HUES6 (cell line): ENCODE measurements around the gene NUP210.

Experiments
- H3K27ac ChIP-seq: 2 replicates; pipeline ENCODE4 v1.7.0; 2013; ENCODE audit warnings: low read depth, mild to moderate bottlenecking, low read length, inconsistent platforms
- H3K27me3 ChIP-seq: 2 replicates; pipeline ENCODE4 v1.6.1; 2013; ENCODE audit warnings: low read length; ENCODE audit not compliant: control insufficient read depth, insufficient read depth
- H3K36me3 ChIP-seq: 2 replicates; pipeline ENCODE4 v1.6.1; 2013; ENCODE audit warnings: low read length; ENCODE audit not compliant: control insufficient read depth, insufficient read depth
- H3K4me1 ChIP-seq: 2 replicates; pipeline ENCODE4 v1.6.1; 2013; ENCODE audit warnings: low read length; ENCODE audit not compliant: control insufficient read depth, insufficient read depth
- H3K4me3 ChIP-seq: 2 replicates; pipeline ENCODE4 v1.5.1; 2013; ENCODE audit warnings: low read depth, low read length
- H3K9ac ChIP-seq: one replicate; pipeline ENCODE4 v1.6.1; 2013; ENCODE audit warnings: mild to moderate bottlenecking, low read length
- H3K9me3 ChIP-seq: 2 replicates; pipeline ENCODE4 v1.6.1; 2013; ENCODE audit warnings: low read depth, low read length; ENCODE audit not compliant: control insufficient read depth, insufficient read depth

NUP210 gene

DNA sequence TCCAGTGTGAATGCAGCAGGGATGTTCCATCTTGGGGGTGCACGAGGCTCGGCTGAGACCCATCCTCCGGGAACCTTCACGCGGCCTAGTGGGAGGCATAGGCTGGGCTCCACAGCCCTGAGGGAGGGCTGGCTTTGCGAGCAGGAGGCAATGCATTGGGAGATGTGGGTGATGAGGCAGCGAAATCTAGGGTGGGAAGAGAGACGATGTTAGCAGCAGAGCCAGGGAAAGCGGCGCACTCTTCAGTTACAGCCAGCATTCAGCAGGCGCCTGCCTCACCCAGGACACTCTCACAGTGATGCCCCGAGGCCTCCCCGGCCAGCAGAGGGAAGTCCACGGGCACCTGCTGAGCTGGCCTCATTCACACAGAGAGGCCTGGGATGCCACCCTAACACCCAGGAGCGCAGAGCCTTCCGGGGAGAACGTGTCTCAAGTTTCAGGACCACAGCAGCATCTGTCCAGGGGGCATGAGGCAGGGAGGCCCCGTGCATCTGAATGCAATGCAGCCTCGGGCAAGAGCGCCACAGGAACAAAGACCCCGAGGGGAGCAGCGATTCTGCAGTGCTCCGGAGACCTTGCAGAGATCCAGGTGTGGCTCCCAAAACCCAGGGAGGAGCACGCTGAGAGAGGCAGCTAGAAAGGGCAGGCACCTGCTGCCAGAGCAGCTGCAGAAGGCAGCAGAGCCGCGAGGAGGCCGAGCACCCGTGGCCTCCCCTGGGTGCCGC lies 102.4 kb downstream of the NUP210 start:
- Histone ChIP-seq H3K4me3 (no peak overlapping the region), H3K4me1 (no peaks in the 10 kb centered on the region), H3K27me3 (no peaks in the 10 kb centered on the region), H3K36me3 (peaks cover 72% of the 10 kb centered on the region), H3K9ac (no peak overlapping the region), H3K9me3 (no peaks in the 10 kb centered on the region), H3K27ac (no peak overlapping the region)

DNA sequence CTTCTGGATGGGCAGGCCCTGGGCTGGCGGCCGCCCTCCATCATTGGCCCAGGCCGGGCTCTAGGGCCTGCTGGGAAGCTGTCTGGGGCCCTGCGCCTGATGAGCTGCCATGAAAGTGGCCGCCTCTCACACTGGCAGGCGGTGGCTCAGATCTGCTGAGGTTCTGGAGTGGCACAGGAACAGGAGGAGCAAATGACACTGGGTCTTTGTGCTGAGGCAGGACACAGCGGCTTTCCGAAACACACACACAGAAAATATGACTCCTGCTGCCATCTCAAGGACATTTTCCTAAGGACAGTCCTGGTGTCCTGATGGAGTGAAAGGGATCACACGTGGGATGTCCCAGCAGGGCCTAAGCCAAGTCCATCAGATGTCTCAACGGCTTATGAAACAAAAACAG lies 103.5 kb downstream of the NUP210 start:
- Histone ChIP-seq H3K36me3 (peaks cover 61% of the 10 kb centered on the region), H3K4me3 (no peak overlapping the region), H3K27me3 (no peaks in the 10 kb centered on the region), H3K4me1 (no peaks in the 10 kb centered on the region), H3K9ac (no peak overlapping the region), H3K9me3 (no peaks in the 10 kb centered on the region), H3K27ac (no peak overlapping the region)

DNA sequence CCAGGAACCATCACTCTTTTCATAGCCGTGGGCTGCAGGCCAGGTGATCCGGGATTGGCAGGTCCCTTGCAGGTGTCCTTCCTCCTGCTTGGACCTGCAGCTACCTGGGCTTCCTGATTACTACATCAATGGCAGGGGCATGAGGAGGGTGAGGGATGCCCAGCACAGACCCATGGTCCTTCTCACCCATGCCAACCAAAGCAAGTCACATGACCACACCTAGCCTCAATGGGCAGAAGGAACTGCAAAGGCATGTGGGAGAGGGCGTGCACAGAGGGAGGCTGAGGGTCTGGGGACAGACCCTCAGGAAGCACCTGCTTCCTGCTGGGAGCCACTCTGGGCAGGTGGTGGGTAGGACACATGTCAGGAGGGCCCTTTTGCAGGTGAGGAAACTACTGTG lies 105.2 kb downstream of the NUP210 start:
- Histone ChIP-seq H3K27me3 (no peaks in the 10 kb centered on the region), H3K27ac (no peak overlapping the region), H3K9ac (no peak overlapping the region), H3K36me3 (peaks cover 49% of the 10 kb centered on the region), H3K4me1 (no peaks in the 10 kb centered on the region), H3K9me3 (no peaks in the 10 kb centered on the region), H3K4me3 (no peak overlapping the region)

GRCh38 chr3:13313813-13314212 lies 106.3 kb downstream of the NUP210 start:
- Histone ChIP-seq H3K4me3 (no peak overlapping the region), H3K4me1 (no peaks in the 10 kb centered on the region), H3K9ac (no peak overlapping the region), H3K27ac (no peak overlapping the region), H3K9me3 (no peaks in the 10 kb centered on the region), H3K36me3 (peaks cover 38% of the 10 kb centered on the region), H3K27me3 (no peaks in the 10 kb centered on the region)

DNA sequence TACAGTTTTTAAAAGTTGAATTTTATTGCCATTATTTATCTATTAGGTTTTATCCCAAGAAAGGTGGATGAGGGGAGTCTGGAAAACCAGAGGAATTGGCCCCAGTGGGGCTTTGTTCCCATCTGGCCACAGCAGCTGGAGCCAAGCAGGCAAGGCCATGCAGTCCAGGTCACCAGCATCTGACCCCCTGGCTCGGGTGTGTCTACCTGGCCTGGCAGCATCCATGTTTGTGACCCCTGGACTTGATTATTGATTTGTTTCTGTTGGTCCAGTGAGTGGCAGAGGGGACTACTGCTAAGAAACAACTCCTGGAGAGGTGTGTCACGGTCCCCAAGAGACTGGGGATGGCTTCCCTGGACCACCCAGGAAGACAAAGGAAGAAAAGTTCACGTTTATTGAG lies 111.1 kb downstream of the NUP210 start:
- Histone ChIP-seq H3K27ac (no peak overlapping the region), H3K27me3 (no peaks in the 10 kb centered on the region), H3K4me3 (no peak overlapping the region), H3K9me3 (no peaks in the 10 kb centered on the region), H3K9ac (no peak overlapping the region), H3K4me1 (peaks cover 4% of the 10 kb centered on the region; the same call in 1 of the 2 replicates), H3K36me3 (peaks cover 5% of the 10 kb centered on the region; the same call in 1 of the 2 replicates)

DNA sequence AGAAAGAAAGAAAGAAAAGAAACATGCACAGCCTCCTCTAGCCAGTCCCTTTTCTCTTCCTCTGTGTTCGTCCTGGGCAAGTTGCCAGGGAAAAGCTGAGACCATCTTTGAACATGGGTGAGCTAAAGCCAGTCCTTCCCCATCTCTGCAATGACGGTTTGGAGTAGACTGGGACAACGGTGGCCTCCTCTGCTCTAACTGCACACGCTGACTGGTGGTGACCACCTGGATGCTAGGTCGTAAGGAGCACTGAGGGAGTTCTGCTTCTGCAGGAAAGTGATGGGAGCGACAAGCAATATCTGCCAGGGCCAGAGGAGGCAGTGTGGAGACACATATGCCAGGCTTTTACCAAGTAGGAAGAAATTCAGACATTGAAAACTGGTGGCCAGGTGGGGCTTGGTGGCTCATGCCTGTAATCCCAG lies 111.7 kb downstream of the NUP210 start:
- Histone ChIP-seq H3K9me3 (no peaks in the 10 kb centered on the region), H3K4me3 (no peak overlapping the region), H3K27me3 (no peaks in the 10 kb centered on the region), H3K27ac (no peak overlapping the region), H3K36me3 (no peaks in the 10 kb centered on the region), H3K9ac (no peak overlapping the region), H3K4me1 (peaks cover 4% of the 10 kb centered on the region; the same call in 1 of the 2 replicates)

DNA sequence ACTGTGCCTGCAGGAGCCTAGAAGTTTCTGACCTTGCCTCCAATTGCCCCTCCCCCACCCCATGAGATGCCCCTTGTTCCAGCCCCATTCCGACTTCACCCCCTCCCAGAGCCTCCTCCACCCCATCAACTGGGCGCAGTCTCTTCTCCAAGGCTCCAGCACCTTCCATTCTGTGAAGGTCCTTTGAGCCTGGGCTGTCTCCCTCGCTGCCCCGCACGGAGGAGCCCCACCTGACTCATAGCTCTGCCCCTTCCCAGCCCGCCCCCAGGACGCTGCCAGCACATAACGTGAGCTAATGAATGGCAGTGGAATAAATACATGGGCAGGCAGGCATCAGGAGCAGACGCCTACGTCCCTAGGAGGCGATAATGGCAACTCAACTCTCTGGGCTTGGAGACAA lies 113.1 kb downstream of the NUP210 start:
- peaks cover 4% of the 10 kb centered on the region; the same call in 1 of the 2 replicates for H3K4me1 ChIP-seq
- H3K4me3 ChIP-seq, result no peak overlapping the region
- H3K9ac ChIP-seq, result no peak overlapping the region
- H3K9me3 ChIP-seq, result no peaks in the 10 kb centered on the region
- H3K27ac ChIP-seq, result no peak overlapping the region
- no peaks in the 10 kb centered on the region for H3K27me3 ChIP-seq
- no peaks in the 10 kb centered on the region for H3K36me3 ChIP-seq

- H3K27ac ChIP-seq, result no peak overlapping the region
- H3K4me3 ChIP-seq, result no peak overlapping the region
- peaks cover 15% of the 10 kb centered on the region for H3K4me1 ChIP-seq
- no peaks in the 10 kb centered on the region for H3K27me3 ChIP-seq
- H3K9me3 ChIP-seq, result no peaks in the 10 kb centered on the region
- no peak overlapping the region for H3K9ac ChIP-seq
- no peaks in the 10 kb centered on the region for H3K36me3 ChIP-seq
Observed at GRCh38 chr3:13305623-13306022, 114.5 kb downstream of the NUP210 start.

DNA sequence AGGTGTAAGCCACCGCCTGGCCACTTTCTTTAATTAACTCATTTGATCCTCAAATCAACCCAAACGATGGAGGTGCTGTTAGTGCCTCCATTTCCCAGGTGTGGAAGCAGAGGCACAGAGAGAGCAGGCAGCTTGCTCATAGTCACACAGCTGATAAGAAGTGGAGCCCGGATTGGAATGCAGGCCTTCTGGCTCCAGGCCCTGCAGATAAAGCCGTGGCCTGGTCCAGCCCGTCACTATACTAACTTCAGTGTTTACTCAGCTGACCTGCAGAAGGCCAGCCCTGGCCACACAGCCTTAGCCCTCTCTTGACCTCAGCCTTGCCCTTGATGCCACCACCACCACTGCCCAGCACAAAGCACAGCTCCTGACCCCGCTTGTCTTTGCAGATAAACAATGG lies 116.7 kb downstream of the NUP210 start:
- H3K36me3 ChIP-seq, result no peaks in the 10 kb centered on the region
- no peak overlapping the region for H3K27ac ChIP-seq
- H3K4me1 ChIP-seq, result peaks cover 22% of the 10 kb centered on the region
- no peak overlapping the region for H3K4me3 ChIP-seq
- H3K9me3 ChIP-seq, result no peaks in the 10 kb centered on the region
- no peak overlapping the region for H3K9ac ChIP-seq
- H3K27me3 ChIP-seq, result no peaks in the 10 kb centered on the region

DNA sequence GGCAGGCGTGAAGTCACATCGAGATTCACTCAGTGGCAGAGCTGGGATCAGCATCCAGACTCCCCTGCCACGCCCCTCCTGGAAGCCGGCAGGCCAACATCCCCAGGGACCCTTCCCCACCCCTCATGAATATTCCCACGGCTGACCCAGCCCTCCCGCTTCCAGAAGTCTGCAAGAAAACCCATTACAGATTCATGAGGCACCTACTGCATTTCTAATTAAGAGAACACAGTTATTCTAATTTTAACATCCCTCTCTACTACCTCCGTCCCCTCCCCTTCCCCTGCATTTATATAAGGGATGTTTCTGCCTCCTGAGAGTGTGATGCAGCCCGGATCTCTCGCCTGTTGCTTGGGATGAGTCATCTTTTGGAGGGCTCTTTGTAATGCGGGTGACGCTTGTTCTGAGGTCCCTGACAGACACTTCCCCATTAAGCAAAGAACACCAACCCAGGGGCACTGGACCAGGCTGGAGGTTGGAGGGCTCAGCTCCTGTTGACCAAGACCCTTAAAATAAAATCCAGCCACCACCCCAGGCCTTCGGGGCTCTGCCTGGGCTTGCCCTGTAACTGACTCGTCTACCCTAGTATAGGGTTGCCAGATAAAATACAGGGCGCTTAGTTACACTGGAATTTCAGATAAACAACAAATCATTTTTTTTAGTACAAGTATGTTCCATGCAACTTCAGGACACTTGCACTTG lies 118.7 kb downstream of the NUP210 start:
- Histone ChIP-seq H3K4me1 (peaks cover 36% of the 10 kb centered on the region), H3K9ac (peak overlapping the region; percentile 53), H3K27ac (peak overlapping the region; percentile 71), H3K4me3 (no peak overlapping the region), H3K9me3 (no peaks in the 10 kb centered on the region), H3K27me3 (no peaks in the 10 kb centered on the region), H3K36me3 (no peaks in the 10 kb centered on the region)

- Histone ChIP-seq H3K4me3 (no peak overlapping the region), H3K4me1 (peaks cover 34% of the 10 kb centered on the region)
Observed at GRCh38 chr3:13300546-13301285, 119.4 kb downstream of the NUP210 start.

More at GRCh38 chr3:13300546-13301285, 119.4 kb downstream of the NUP210 start:
- no peaks in the 10 kb centered on the region for H3K36me3 ChIP-seq
- no peaks in the 10 kb centered on the region for H3K9me3 ChIP-seq
- peak overlapping the region; percentile 53 for H3K9ac ChIP-seq
- H3K27me3 ChIP-seq, result no peaks in the 10 kb centered on the region
- no peak overlapping the region for H3K27ac ChIP-seq
